C4-2B (cell line): ENCODE results near the gene FAM184A.

Source experiments
- CTCF ChIP-seq: fragments of 450-650 bp; conservative IDR thresholded peaks from 2 replicates; pipeline ENCODE4 v1.5.1; 2017; ENCODE audit warnings: mild to moderate bottlenecking
- ZFX ChIP-seq: fragments of 450-650 bp; IDR thresholded peaks from 2 replicates; pipeline ENCODE4 v1.6.1; 2017

- TF ChIP-seq CTCF (no peak), ZFX (no peak)
Measured at GRCh38 chr6:118921084-118921483, 157.4 kb downstream of the FAM184A start.
